Peyer's patch (tissue), 4 donors: Measurements from ENCODE around the gene SGK2. TPM values are rescaled to one million over a fixed set of nuclear protein-coding genes. Genes with fewer than 3 reads are reported as not detected.
A peak's percentile ranks its signal among the peaks of the same experiment; 100 is the strongest.

Experiments
- DNase-seq, 3 donors: peaks; one replicate each; pipeline ENCODE4 v3.0.0-alpha.2; 2017 to 2019
- H3K27ac ChIP-seq, 4 donors: fragments of 200-600 bp; sonication (generic); one replicate each; pipeline ENCODE4 v1.5.1; 2016 to 2019
- H3K27me3 ChIP-seq, 2 donors: fragments of 200-600 bp; sonication (generic); one replicate each; pipeline ENCODE4 v1.5.1; 2019
- H3K36me3 ChIP-seq, 3 donors: fragments of 200-600 bp; sonication (generic); one replicate each; pipeline ENCODE4 v1.5.1; 2016 to 2019
- H3K4me1 ChIP-seq, 4 donors: fragments of 200-600 bp; sonication (generic); one replicate each; pipeline ENCODE4 v1.5.1; 2016 to 2019
- H3K4me3 ChIP-seq, 4 donors: fragments of 200-600 bp; sonication (generic); 1 replicate in 3 of 4; 2 replicates in 1 of 4; pipeline ENCODE4 v1.5.1; 2016 to 2019; ENCODE audit warnings: mild to moderate bottlenecking in 1 of 4
- H3K9me3 ChIP-seq, 4 donors: fragments of 200-600 bp; sonication (generic); one replicate each; pipeline ENCODE4 v1.5.1; 2016 to 2019; ENCODE audit warnings: mild to moderate bottlenecking in 1 of 4
- POLR2A ChIP-seq, 2 donors: fragments of 450-650 bp; IDR thresholded peaks; one replicate each; pipeline ENCODE4 v1.5.1; 2017; ENCODE audit warnings: antibody characterized with exemption in 2 of 2, mild to moderate bottlenecking in 2 of 2, moderate library complexity in 2 of 2
- total RNA-seq, 4 donors: library from RNA; depleted of rRNA; stranded (reverse); fragments of >200 nt; gene quantifications; one replicate each; pipeline ENCODE4 v1.1.0, GENCODE V29; 2016
- TF ChIP-seq, protein P1 (sequence below), 6 experiments: fragments of 450-650 bp in 4 of 6; fragments of 200-600 bp in 2 of 6; sonication (generic) in 1 of 6; IDR thresholded peaks; one replicate each; pipeline ENCODE4 v1.5.1; 2017 to 2019; ENCODE audit warnings: antibody characterized with exemption in 6 of 6, mild to moderate bottlenecking in 3 of 6, moderate library complexity in 1 of 6

Gene SGK2
- total RNA-seq, 4 donors from 2014 or later = 64.4 to 160 (median 115) TPM

DNA sequence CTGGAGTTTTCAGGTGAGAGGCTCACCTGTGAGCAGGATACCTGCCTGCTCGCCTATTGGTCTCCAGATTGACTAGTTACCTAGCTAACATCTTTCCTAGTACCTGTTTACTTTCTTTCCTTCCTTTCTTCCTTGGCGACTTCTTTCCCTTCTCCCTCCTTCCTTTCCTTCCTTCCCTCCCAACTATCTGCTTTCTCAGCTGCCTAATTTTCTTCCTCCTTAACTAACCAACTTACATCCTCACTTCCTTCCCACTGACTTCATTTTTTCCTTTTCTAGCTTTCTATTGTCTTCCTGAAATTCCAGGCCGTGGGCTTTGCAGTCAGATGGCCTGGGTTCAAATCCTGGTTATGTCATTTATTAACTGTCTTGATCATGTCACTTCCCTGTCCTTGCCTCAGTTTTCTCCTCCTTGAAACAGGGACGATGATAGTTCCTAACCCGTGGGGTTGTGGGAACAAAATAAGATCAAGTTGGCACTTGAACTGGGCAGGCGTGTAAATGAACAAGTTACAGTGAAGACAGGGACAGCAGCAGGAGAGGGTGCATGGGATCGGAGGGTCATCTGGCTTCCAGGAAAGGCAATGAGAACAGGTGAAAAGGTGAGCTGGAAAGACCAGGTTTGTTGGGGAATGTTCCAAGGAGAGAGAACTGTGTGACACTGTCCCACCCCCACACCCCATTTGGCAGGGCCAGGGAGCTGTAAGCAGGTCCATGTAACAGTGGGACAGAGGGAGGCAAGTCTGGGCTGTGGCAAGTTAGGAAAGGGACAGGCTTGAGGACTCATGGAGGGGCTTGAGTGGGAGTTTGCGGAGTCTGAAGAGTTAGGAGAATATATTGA is 540 bp downstream of the SGK2 start:
- peak overlapping the region in 2 of 4 donors; percentile 48 to 49 for H3K4me3 ChIP-seq
- H3K27ac ChIP-seq = peak overlapping the region in 3 of 4 donors; percentile 78 to 94 (median 91)
- peaks cover 0 to 14% (median 0%) of the 10 kb centered on the region in 4 donors for H3K4me1 ChIP-seq
- no peaks in the 10 kb centered on the region for H3K27me3 ChIP-seq
- H3K9me3 ChIP-seq = no peaks in the 10 kb centered on the region
- no peak for DNase-seq
- no peaks in the 10 kb centered on the region for H3K36me3 ChIP-seq
- TF ChIP-seq, protein P1, sequence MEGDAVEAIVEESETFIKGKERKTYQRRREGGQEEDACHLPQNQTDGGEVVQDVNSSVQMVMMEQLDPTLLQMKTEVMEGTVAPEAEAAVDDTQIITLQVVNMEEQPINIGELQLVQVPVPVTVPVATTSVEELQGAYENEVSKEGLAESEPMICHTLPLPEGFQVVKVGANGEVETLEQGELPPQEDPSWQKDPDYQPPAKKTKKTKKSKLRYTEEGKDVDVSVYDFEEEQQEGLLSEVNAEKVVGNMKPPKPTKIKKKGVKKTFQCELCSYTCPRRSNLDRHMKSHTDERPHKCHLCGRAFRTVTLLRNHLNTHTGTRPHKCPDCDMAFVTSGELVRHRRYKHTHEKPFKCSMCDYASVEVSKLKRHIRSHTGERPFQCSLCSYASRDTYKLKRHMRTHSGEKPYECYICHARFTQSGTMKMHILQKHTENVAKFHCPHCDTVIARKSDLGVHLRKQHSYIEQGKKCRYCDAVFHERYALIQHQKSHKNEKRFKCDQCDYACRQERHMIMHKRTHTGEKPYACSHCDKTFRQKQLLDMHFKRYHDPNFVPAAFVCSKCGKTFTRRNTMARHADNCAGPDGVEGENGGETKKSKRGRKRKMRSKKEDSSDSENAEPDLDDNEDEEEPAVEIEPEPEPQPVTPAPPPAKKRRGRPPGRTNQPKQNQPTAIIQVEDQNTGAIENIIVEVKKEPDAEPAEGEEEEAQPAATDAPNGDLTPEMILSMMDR (IDR thresholded peaks at IDR 0.05) = no peak
- no peak for TF ChIP-seq POLR2A (IDR thresholded peaks at IDR 0.05)

DNA sequence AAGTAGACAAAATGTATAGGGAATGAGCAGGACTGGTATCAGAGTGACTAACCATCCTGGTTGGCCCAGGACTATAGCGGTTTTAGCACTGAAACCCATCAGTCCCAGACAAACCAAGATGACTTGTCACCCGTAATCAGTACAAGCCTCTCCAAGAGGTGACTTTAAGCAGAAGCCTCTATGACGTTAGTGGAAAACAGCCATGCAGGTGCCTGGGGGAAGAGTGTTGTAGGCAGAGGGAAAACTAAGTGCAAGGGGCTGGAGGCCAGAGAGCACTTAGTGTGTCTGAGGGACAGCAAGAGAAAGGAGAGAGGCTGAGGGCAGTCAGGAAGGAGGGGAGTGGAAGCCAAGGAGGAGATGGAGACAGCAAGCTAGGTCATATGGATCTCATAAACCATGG is 2.1 kb downstream of the SGK2 start:
- Histone ChIP-seq H3K4me3 (peak overlapping the region in 2 of 4 donors; percentile 48 to 49), H3K27ac (no peak overlapping the region), H3K27me3 (no peaks in the 10 kb centered on the region), H3K4me1 (peaks cover 0 to 14% (median 0%) of the 10 kb centered on the region in 4 donors), H3K36me3 (peaks cover 0 to 6% (median 0%) of the 10 kb centered on the region in 3 donors), H3K9me3 (no peaks in the 10 kb centered on the region)
- DNase-seq = no peak
- TF ChIP-seq POLR2A (IDR thresholded peaks at IDR 0.05) = no peak
- TF ChIP-seq, protein P1 (IDR thresholded peaks at IDR 0.05) = no peak

DNA sequence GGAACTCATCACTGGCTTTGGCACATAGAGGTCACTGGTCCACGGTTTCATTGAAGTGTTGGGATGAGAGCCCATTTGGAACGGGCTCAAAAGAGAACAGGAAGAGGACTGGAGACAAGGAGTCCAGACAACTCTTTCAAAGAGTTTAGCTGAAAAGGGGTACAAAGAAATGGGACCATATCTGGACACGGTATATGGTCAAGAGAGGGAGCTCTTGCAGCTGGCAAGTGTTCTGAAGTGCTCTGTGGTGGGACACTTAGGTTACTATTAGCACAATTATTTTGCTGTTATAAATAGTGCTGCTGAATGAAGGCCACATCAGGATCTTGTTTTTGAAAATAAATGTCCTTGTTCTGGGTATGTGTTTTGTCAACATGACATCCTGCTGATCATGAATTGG is 4.6 kb downstream of the SGK2 start:
- no peak for DNase-seq
- H3K27ac ChIP-seq = no peak overlapping the region
- no peak overlapping the region for H3K4me3 ChIP-seq
- no peaks in the 10 kb centered on the region for H3K4me1 ChIP-seq
- H3K9me3 ChIP-seq = no peaks in the 10 kb centered on the region
- TF ChIP-seq, protein P1 (IDR thresholded peaks at IDR 0.05) = no peak
- no peak for TF ChIP-seq POLR2A (IDR thresholded peaks at IDR 0.05)
- H3K27me3 ChIP-seq = no peaks in the 10 kb centered on the region
- peaks cover 0 to 6% (median 0%) of the 10 kb centered on the region in 3 donors for H3K36me3 ChIP-seq

DNA sequence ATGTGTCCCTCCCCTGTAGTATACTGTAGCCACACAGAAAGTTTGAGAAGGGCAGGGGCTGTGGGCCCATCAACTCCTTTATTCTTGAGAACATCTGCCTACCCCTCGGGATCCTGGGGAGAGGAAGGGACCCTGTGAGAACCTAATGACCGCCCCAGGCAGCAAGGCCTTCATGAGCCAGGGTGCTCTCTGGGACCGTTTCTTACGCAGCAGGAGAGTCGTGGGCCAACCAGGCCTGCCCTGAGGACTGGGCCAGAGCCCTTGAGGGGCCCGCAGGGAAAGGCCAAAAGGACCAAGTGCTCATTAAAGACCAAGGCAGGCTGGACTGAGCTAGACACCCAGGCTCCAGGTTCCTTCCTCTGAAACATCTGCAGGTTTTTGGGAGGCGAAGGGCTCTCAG is 5.2 kb downstream of the SGK2 start:
- DNase-seq = no peak
- no peak overlapping the region for H3K4me3 ChIP-seq
- H3K27ac ChIP-seq = no peak overlapping the region
- peaks cover 0 to 6% (median 0%) of the 10 kb centered on the region in 3 donors for H3K36me3 ChIP-seq
- no peaks in the 10 kb centered on the region for H3K9me3 ChIP-seq
- no peaks in the 10 kb centered on the region for H3K27me3 ChIP-seq
- H3K4me1 ChIP-seq = no peaks in the 10 kb centered on the region
- TF ChIP-seq POLR2A (IDR thresholded peaks at IDR 0.05) = no peak
- TF ChIP-seq, protein P1 (IDR thresholded peaks at IDR 0.05) = no peak

DNA sequence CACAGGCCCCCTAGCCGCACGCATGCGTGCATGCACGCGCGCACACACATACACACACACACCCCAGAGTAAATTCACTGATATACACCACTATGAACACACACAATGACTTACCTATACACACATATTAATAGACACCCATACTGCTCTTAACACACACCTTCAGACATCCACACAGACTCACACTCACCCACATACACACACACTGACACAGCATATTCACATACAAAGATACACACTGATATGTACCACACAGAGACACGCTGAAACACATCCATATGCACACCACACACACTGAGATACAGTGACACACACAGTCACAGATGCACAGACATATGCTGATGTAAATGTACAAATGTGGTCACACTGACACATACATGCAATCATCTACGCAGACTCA is 5.6 kb downstream of the SGK2 start:
- TF ChIP-seq, protein P1 (IDR thresholded peaks at IDR 0.05) = no peak
- TF ChIP-seq POLR2A (IDR thresholded peaks at IDR 0.05) = no peak
- DNase-seq = no peak
- H3K27ac ChIP-seq = no peak overlapping the region
- H3K4me3 ChIP-seq = no peak overlapping the region
- H3K4me1 ChIP-seq = no peaks in the 10 kb centered on the region
- H3K27me3 ChIP-seq = no peaks in the 10 kb centered on the region
- H3K9me3 ChIP-seq = no peaks in the 10 kb centered on the region
- peaks cover 0 to 6% (median 0%) of the 10 kb centered on the region in 3 donors for H3K36me3 ChIP-seq
